Fibroblast of lung (primary cell): ENCODE measurements around the gene CALHM5.

Experiments
- CTCF ChIP-seq, 2 donors: IDR thresholded peaks in 1 of 2; conservative IDR thresholded peaks in 1 of 2; 1 replicate in 1 of 2; 2 replicates in 1 of 2; pipeline ENCODE4 v1.5.1; 2011 to 2012; ENCODE audit warnings: low read length in 2 of 2, control low read depth in 1 of 2, inconsistent platforms in 1 of 2, low read depth in 1 of 2, mild to moderate bottlenecking in 1 of 2
- EZH2 ChIP-seq: IDR thresholded peaks from 2 replicates; pipeline ENCODE4 v1.5.1; 2012; ENCODE audit warnings: low read length, control low read depth, mild to moderate bottlenecking; ENCODE audit errors: missing control alignments

DNA sequence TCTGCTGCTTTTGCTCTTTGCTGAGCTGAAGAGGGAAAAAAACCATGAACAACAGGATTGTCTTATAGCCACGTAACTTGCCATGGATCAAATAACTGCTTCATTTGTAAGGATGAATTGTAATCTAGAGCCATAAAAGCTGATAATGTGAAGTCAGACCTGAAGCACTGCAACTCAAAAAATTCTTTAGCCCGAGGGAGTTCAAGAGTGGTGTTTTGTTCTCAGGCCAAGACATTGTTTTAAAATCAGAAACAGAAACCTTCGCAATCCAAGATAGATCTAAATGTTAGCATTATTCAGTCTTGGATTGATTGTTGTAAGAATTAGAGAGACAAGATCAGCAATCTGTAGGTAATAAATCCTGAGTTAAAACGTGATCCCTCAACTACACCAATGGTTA, 34.2 kb downstream of the CALHM5 start, which contains the start of gene TRAPPC3L:
- TF ChIP-seq EZH2 (no peak), CTCF (conservative IDR thresholded peaks at IDR 0.05 in 1 of 2, IDR thresholded peaks at IDR 0.05 in 1 of 2; ENCODE audit: low read depth in 1 of 2, low read length in 2 of 2) (no peak)
